GM18858 (cell line): ENCODE results near the gene CDKN3.
"Not testable (repeated sequence)": the region's sequence is repeated elsewhere in the genome, so short reads cannot be mapped to it uniquely, and the experiment has no call there.

Source experiments
- ATAC-seq: cut with Tn5 transposase; IDR thresholded peaks from one replicate; pipeline ENCODE4 v1.9.1; 2021; ENCODE audit not compliant: unreplicated experiment

Gene CDKN3

DNA sequence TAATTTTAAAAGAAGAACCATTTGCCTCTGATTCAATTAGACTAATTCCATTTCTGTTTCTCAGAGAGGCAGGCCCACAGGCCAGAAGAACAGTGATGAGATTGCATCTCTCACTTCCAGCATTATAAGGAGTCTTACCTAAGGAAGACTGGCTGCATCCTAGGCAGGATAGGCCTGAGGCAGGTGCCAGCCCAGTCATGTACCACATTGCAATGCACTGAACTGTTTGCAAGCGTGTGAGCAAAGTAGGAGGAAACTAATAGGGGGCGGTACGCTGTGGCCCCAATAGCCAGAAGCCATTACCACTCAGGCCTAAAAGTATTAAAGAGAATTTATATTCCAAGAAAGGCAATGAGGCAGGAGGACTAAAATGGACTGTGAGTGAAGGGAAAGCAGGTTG is 56.4 kb downstream of the CDKN3 start:
- ATAC-seq, result no peak

DNA sequence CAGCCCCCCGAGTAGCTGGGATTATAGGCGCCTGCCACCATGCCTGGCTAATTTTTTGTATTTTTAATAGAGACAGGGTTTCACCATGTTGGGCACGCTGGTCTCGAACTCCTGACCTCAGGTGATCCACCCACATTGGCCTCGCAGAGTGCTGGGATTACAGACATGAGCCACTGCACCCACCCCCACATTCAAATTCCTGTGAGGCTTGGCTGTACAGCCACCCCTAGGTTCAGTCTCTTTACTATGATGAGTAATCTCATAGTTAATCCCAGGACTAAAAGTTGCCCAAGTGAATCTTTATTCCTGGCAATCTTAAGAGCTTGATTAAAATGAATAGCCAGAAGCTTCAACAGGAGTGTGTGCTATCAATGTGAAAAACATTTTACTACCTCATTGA is 57.2 kb downstream of the CDKN3 start:
- ATAC-seq, result not testable (repeated sequence)

DNA sequence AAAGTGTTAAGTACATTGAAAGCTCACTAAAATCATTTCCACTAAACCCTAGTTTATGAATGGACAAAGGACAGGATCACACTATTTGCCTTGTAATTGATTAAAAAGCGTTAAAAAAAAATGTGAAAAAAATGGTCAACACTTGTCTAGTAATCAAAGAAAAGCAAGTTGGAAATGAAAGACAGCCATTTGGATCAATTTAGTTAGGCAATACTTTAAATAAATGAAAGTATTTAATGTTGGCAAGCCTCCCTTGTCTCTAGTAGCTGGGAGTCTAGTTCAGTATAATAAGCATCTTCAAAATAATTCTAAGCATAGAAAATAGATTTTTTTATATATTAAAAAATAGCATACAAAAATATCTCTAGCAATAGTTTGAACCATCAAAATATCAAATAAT is 58.6 kb downstream of the CDKN3 start:
- no peak for ATAC-seq

DNA sequence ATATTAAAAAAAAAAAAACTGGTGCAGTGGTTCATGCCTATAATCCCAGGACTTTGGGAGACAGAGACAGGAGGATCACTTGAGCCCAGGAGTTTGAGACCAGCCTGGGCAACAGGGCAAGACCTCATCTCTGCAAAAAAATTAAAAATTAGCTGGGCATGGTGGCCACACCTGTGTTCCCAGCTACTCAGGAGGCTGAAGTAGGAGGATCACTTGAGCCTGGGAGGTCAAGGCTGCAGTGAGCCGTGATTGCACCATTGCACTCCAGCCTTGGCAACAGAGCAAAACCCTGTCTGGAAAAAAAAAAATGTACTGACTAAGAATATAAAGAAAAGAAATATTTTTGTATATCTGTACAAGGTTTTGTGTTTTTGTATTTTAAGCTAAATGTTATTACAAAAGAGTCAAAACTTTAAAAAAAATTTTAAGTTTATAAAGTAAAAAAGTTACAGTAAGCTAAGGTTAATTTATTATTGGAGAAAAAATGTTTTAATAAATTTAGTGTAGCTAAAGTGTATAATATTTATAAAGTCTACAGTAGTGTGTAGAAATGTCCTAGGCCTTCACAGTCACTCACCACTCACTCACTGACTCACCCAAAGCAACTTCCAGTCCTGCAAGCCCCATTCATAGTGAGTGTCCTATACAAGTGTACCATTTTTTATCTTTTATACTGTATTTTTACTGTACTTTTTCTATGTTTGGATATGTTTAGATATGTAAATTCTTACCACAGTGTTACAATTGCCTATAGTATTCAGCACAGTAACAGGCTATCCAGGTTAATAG is 60.2 kb downstream of the CDKN3 start:
- ATAC-seq, result not testable (repeated sequence)

DNA sequence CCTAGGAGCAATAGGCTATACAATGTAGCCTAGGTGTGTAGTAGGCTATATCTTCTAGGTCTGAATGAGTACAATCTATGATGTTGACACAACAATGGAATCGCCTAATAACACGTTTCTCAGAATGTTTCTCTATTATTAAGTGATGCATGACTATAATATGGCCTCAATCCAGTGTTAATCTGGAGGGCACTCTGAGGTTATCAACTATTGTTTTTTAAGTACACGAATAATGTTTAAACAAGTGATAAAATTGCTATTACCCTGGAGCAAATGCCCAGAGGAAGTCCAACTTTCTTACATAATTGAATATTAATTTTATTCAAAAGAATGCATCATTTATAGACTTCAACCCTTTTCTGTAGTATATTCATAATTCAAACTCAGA is 60.8 kb downstream of the CDKN3 start:
- ATAC-seq, result no peak

DNA sequence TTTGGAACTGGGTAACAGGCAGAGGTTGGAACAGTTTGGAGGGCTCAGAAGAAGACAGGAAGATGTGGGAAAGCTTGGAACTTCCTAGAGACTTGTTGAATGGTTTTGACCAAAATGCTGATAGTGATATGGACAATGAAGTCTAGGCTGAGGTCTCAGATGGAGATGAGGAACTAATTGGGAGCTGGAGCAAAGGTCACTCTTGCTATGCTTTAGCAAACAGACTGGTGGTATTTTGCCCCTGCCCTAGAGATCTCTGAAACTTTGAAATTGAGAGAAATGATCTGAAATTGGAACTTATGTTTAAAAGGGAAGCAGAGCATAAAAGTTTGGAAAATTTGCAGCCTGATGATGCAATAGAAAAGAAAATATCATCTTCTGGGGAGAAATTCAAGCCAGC is 61.7 kb downstream of the CDKN3 start:
- not testable (repeated sequence) for ATAC-seq

DNA sequence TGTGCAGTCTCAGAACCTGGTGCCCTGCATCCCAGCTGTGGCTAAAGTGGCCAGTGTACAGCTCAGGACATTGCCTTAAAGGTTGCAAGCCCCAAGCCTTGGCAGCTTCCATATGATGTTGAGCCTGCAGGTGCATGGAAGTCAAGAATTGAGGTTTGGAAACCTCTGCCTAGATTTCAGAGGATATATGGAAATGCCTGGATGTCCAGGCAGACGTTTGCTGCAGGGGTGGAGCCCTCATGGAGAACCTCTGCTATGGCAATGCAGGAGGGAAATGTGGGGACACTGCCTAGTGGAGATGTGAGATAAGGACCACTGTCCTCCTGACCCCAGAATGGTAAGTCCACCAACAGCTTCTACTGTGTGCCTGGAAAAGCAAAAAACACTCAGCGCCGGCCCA is 62.3 kb downstream of the CDKN3 start:
- no peak for ATAC-seq

DNA sequence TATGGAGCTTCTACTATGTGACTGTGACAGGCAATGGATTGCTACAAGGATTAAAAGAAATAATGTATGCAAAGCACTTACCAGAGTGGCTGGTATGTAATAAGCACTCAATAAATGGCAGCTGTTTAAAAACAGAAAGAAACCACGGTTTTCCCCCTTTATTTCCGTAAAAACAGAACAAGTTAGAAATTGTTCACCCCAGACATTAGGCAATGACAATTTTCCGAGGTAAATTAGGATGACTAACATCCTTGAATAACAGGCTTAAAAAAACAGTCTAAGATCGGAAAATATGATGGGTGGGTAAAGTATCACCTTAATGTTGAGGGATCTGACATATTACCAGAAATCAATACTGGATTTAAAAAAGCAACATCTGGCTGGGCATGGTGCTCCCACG is 65.2 kb downstream of the CDKN3 start:
- no peak for ATAC-seq

DNA sequence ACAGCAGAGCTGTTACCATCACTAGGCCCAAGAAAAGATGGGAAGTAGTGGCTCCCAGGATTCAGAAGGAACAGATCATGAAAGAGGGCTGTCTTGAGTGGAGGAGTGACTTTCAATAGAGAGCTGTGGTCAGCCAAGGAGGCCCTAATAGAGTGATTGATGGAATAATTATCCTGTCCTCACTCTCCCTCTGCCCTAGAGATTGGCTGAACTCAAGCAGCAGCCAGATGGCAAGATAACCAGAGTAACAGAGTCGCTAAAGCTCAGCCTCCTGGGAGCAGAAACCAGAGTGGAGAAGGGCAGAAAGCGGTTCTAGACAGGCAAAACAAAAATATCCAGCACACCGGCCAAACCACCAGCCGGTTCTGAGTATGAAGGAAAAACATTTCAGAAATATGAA is 68.8 kb downstream of the CDKN3 start:
- ATAC-seq, result no peak

DNA sequence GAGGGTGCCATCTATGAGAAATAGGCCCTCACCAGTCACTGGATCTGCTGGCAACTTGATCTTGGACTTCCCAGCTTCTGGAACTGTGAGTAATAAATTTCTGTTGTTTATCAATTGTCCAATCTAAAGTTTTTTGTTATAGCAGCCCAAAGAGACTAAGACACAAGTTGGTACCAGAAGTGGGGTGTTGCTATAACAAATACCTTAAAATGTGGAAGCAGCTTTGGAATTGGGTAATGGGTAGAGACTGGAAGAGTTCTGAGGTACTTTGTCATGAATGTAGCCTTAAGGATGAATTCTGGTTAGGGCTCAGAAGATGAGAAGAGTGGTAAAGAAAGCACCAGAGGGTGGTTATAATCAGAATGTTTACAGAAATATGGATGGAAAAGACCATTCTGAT is 70.5 kb downstream of the CDKN3 start:
- no peak for ATAC-seq
